Hepatocyte (in vitro differentiated cells): ENCODE data around the gene ENTPD2. TPM values are rescaled to one million over a fixed set of nuclear protein-coding genes. Genes with fewer than 3 reads are reported as not detected.
A peak's percentile ranks its signal among the peaks of the same experiment; 100 is the strongest.

ENCODE experiments used
- DNase-seq: peaks from one replicate; pipeline ENCODE4 v3.0.0-alpha.2; 2016; ENCODE audit warnings: low spot score
- H2AFZ ChIP-seq: fragments of 200-600 bp; sonication (generic); 2 replicates; pipeline ENCODE4 v1.6.0; 2016; ENCODE audit warnings: antibody characterized with exemption, mild to moderate bottlenecking
- H3K27ac ChIP-seq: fragments of 200-600 bp; sonication (generic); 2 replicates; pipeline ENCODE4 v1.5.1; 2016; ENCODE audit warnings: mild to moderate bottlenecking
- H3K27me3 ChIP-seq: fragments of 200-600 bp; sonication (generic); 2 replicates; pipeline ENCODE4 v1.6.1; 2016
- H3K36me3 ChIP-seq: fragments of 200-600 bp; sonication (generic); replicated peaks from 2 replicates; pipeline ENCODE4 v1.5.1; 2016; ENCODE audit warnings: low read depth; ENCODE audit not compliant: insufficient read depth
- H3K4me1 ChIP-seq: fragments of 200-600 bp; sonication (generic); 2 replicates; pipeline ENCODE4 v1.5.1; 2016; ENCODE audit warnings: mild to moderate bottlenecking, moderate library complexity; ENCODE audit not compliant: insufficient read depth
- H3K4me2 ChIP-seq: fragments of 200-600 bp; sonication (generic); 2 replicates; pipeline ENCODE4 v1.6.0; 2016
- H3K4me3 ChIP-seq: fragments of 200-600 bp; sonication (generic); 2 replicates; pipeline ENCODE4 v1.5.1; 2016; ENCODE audit warnings: mild to moderate bottlenecking
- H3K79me2 ChIP-seq: fragments of 200-600 bp; sonication (generic); 2 replicates; pipeline ENCODE4 v1.6.0; 2017; ENCODE audit warnings: mild to moderate bottlenecking
- H3K9me2 ChIP-seq: fragments of 200-600 bp; sonication (generic); replicated peaks from 2 replicates; pipeline ENCODE4 v1.6.0; 2017; ENCODE audit warnings: mild to moderate bottlenecking; ENCODE audit not compliant: insufficient read depth
- H3K9me3 ChIP-seq: fragments of 200-600 bp; sonication (generic); 2 replicates; pipeline ENCODE4 v1.5.1; 2016; ENCODE audit warnings: low read depth, mild to moderate bottlenecking
- H4K20me1 ChIP-seq: fragments of 200-600 bp; sonication (generic); 2 replicates; pipeline ENCODE4 v1.6.0; 2016; ENCODE audit warnings: mild to moderate bottlenecking; ENCODE audit not compliant: insufficient read depth, poor library complexity, severe bottlenecking
- EZH2 ChIP-seq: fragments of 200-600 bp; sonication (generic); IDR thresholded peaks from 2 replicates; pipeline ENCODE4 v1.6.1; 2016; ENCODE audit warnings: antibody characterized with exemption, mild to moderate bottlenecking, borderline replicate concordance
- EZH2phosphoT487 ChIP-seq: fragments of 200-600 bp; sonication (generic); IDR thresholded peaks from one replicate; pipeline ENCODE4 v1.6.1; 2018; ENCODE audit warnings: antibody characterized with exemption, mild to moderate bottlenecking, low read depth, moderate library complexity; ENCODE audit not compliant: unreplicated experiment, severe bottlenecking
- WGBS: methylation state at CpG from one replicate; pipeline ENCODE4 v1.1.6; 2016; ENCODE audit warnings: low lambda C conversion rate; ENCODE audit errors: missing lambda C conversion rate; 5-methylcytosine and 5-hydroxymethylcytosine counted together
- polyA plus RNA-seq: library from polyadenylated mRNA; unstranded; fragments of >200 nt; fragmentation: Nextera tagmentation; extraction: Ambion mirVana; gene quantifications from 2 replicates; pipeline ENCODE4 v1.2.1, GENCODE V29; 2016
- total RNA-seq: library from RNA; depleted of rRNA; stranded (reverse); fragments of >200 nt; gene quantifications from 2 replicates; pipeline ENCODE4 v1.2.3, GENCODE V29; 2014
- TF ChIP-seq, protein P1 (sequence below): fragments of 200-600 bp; sonication (generic); IDR thresholded peaks from 2 replicates; pipeline ENCODE4 v1.5.1; 2016; ENCODE audit warnings: antibody characterized with exemption, mild to moderate bottlenecking; ENCODE audit not compliant: poor library complexity

Gene ENTPD2
- total and polyA plus RNA-seq, 2 experiments from 2014 or later = 1.1 to 1.8 TPM

DNA sequence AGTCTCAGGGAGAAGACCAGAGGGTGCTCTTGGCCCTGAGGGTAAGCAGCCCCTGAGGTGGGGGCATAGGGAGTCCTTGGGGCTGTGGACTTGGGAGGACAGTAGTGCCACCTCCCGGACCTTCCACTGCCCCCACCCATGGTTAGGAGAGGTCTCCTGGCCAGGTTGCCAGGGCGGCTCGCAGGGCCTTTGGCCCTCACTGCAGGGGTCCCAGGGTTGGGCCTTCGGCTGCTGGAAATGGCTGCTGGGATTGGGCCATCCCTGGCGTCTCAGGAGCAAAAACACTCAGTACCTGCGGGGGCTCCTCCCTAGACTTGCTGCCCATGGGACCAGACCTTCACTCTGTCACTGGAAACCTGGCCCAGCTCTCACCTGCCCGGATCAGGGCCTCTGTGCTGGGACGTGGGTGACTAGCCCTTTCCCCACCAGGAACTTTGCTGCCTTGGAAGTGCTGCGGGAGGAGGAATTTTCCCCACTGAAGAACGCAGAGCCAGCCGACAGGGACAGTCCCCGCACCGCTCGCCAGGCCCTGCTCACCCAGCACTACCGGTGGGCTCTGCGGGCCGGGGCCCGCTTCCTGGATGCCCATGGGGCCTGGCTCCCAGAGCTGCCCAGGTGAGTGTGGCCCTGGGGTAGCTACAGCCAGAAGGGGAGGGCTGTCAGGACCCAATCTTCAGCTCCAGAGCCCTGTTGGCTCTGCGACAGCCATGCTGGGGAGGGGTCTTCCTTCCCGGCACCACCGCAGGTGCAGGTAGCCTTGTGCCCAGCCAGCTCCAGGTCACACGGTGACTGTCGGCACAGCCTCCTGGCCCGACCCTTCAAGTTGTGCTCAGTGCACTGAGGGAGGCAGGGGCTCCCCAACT, 26.6 kb upstream of the ENTPD2 start:
- Histone ChIP-seq H3K27ac (no peak overlapping the region), H3K79me2 (peaks cover 14% of the 10 kb centered on the region), H3K9me3 (no peaks in the 10 kb centered on the region), H3K4me1 (peaks cover 22% of the 10 kb centered on the region), H4K20me1 (peaks cover 11% of the 10 kb centered on the region), H2AFZ (no peak overlapping the region), H3K27me3 (peaks cover 14% of the 10 kb centered on the region), H3K36me3 (no peaks in the 10 kb centered on the region), H3K9me2 (no peaks in the 10 kb centered on the region), H3K4me2 (no peak overlapping the region), H3K4me3 (no peak overlapping the region)
- TF ChIP-seq EZH2phosphoT487 (no peak), EZH2 (no peak)
- TF ChIP-seq, protein P1, sequence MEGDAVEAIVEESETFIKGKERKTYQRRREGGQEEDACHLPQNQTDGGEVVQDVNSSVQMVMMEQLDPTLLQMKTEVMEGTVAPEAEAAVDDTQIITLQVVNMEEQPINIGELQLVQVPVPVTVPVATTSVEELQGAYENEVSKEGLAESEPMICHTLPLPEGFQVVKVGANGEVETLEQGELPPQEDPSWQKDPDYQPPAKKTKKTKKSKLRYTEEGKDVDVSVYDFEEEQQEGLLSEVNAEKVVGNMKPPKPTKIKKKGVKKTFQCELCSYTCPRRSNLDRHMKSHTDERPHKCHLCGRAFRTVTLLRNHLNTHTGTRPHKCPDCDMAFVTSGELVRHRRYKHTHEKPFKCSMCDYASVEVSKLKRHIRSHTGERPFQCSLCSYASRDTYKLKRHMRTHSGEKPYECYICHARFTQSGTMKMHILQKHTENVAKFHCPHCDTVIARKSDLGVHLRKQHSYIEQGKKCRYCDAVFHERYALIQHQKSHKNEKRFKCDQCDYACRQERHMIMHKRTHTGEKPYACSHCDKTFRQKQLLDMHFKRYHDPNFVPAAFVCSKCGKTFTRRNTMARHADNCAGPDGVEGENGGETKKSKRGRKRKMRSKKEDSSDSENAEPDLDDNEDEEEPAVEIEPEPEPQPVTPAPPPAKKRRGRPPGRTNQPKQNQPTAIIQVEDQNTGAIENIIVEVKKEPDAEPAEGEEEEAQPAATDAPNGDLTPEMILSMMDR = no peak
- DNase-seq = no peak
- 92% methylated on average over 22 of the region's 24 CpGs for WGBS

DNA sequence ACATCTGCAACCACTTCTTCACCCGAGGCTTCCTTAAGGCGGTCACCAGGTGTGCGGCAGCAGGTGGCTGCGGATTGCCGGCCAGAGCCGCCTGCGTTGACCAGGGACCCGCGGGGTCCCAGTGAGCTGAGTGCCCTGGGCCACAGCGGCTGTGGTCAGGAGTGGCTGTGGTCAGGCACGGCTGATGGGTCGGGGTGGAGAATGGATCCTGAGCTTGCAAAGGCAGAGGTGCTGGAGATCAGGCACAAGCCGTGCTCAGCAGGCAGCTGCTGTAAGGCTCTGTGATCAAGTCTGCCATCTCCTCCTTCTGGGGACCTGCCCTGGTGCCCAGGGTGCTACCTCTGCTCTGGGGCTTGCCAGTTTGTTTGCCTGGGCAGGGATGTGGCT, 25.5 kb upstream of the ENTPD2 start:
- no peaks in the 10 kb centered on the region for H3K9me2 ChIP-seq
- H3K9me3 ChIP-seq = no peaks in the 10 kb centered on the region
- H3K4me3 ChIP-seq = no peak overlapping the region
- H3K27ac ChIP-seq = no peak overlapping the region
- no peak overlapping the region for H2AFZ ChIP-seq
- H3K4me1 ChIP-seq = peaks cover 20% of the 10 kb centered on the region
- H3K4me2 ChIP-seq = peak overlapping the region; percentile 96
- peaks cover 14% of the 10 kb centered on the region for H3K79me2 ChIP-seq
- TF ChIP-seq, protein P1 = no peak
- TF ChIP-seq EZH2phosphoT487 (no peak), EZH2 (no peak)
- peaks cover 11% of the 10 kb centered on the region for H4K20me1 ChIP-seq
- H3K36me3 ChIP-seq = no peaks in the 10 kb centered on the region
- 87% methylated on average over 13 of the region's 13 CpGs for WGBS
- no peak for DNase-seq
- H3K27me3 ChIP-seq = peaks cover 14% of the 10 kb centered on the region

DNA sequence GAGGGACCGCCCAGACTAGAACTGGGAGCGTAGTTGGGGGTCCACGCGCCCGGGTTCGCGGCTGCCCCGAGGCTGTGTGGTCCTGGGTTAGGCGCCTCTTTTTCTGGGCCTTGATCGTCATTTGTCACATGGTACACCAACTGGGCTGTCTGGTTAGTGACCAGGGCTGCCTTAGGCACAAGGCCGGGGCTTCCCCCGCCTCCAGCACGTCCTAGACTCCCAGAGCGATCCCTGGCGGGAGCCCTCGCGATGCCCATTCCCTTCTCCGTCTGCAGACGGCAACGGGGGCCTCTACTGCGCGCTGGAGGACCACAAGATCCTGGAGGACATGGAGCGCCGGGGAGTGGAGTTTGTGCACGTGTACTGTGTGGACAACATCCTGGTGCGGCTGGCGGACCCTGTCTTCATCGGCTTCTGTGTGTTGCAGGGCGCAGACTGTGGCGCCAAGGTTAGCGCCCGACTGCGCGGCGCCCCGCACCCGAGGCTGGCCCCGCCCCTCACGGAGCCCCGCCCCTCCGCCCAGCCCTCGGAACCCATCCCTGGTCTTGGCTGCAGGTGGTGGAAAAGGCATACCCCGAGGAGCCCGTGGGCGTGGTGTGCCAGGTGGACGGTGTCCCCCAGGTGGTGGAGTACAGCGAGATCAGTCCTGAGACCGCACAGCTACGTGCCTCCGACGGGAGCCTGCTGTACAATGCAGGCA, 25.0 kb upstream of the ENTPD2 start:
- TF ChIP-seq EZH2 = no peak
- TF ChIP-seq, protein P1 = no peak
- no peaks in the 10 kb centered on the region for H3K36me3 ChIP-seq
- no peaks in the 10 kb centered on the region for H3K9me2 ChIP-seq
- no peak overlapping the region for H2AFZ ChIP-seq
- peaks cover 11% of the 10 kb centered on the region for H4K20me1 ChIP-seq
- H3K4me3 ChIP-seq = no peak overlapping the region
- no peak for DNase-seq
- peak overlapping the region; percentile 96 for H3K4me2 ChIP-seq
- H3K4me1 ChIP-seq = peaks cover 20% of the 10 kb centered on the region
- H3K79me2 ChIP-seq = peaks cover 14% of the 10 kb centered on the region
- H3K9me3 ChIP-seq = no peaks in the 10 kb centered on the region
- H3K27ac ChIP-seq = no peak overlapping the region
- 45% methylated on average over 36 of the region's 51 CpGs for WGBS
- peaks cover 14% of the 10 kb centered on the region for H3K27me3 ChIP-seq
